Naive thymus-derived CD4-positive, alpha-beta T cell (primary cell): ENCODE measurements around the gene JAML. TPM values are rescaled to one million over a fixed set of nuclear protein-coding genes. Genes with fewer than 3 reads are reported as not detected.
A peak's percentile ranks its signal among the peaks of the same experiment; 100 is the strongest.

Experiments
- ATAC-seq: fragments of 150-1000 bp; cut with Tn5 transposase; 2 replicates; pipeline ENCODE4 v1.10.0; 2021; ENCODE audit warnings: mild to moderate bottlenecking, moderate library complexity
- CTCF ChIA-PET: fragments of 350-600 bp; sonication (Branson Sonifier 250); formaldehyde crosslinking; loops from one replicate; lab custom pipeline; 2021; ENCODE audit warnings: antibody characterized with exemption; lab: Charles Lee
- POLR2A ChIA-PET: fragments of 350-600 bp; sonication (Branson Sonifier 250); formaldehyde crosslinking; loops from one replicate; lab custom pipeline; 2021; ENCODE audit warnings: antibody characterized with exemption, inconsistent platforms; lab: Charles Lee
- DNase-seq, 9 donors: peaks; one replicate each; pipeline versions ENCODE4 v3.0.0 to v3.0.0-alpha.2; 2020 to 2022; ENCODE audit warnings: mixed read lengths in 1 of 9
- H3K27ac ChIP-seq: one replicate; pipeline ENCODE4 v1.7.0; 2013; ENCODE audit warnings: mild to moderate bottlenecking, low read depth, low read length, moderate library complexity
- H3K27me3 ChIP-seq, 2 donors: one replicate each; pipeline ENCODE4 v1.7.0; 2013; ENCODE audit warnings: low read length in 2 of 2, mild to moderate bottlenecking in 2 of 2, moderate library complexity in 2 of 2; ENCODE audit not compliant: control insufficient read depth in 2 of 2, insufficient read depth in 2 of 2
- H3K36me3 ChIP-seq, 3 experiments: 1 replicate in 2 of 3; 2 replicates in 1 of 3; pipeline ENCODE4 v1.7.0; 2013; ENCODE audit warnings: low read length in 3 of 3, mild to moderate bottlenecking in 3 of 3, moderate library complexity in 1 of 3; ENCODE audit not compliant: insufficient read depth in 3 of 3, control insufficient read depth in 2 of 3
- H3K4me1 ChIP-seq, 2 donors: one replicate each; pipeline ENCODE4 v1.7.0; 2013; ENCODE audit warnings: low read length in 2 of 2, mild to moderate bottlenecking in 2 of 2, moderate library complexity in 1 of 2; ENCODE audit not compliant: control insufficient read depth in 2 of 2, insufficient read depth in 2 of 2
- H3K4me3 ChIP-seq: 2 replicates; pipeline ENCODE4 v1.7.0; 2013; ENCODE audit warnings: mild to moderate bottlenecking, low read length
- H3K9me3 ChIP-seq, 3 experiments: 1 replicate in 2 of 3; 2 replicates in 1 of 3; pipeline ENCODE4 v1.7.0; 2013; ENCODE audit warnings: low read length in 3 of 3; ENCODE audit not compliant: control insufficient read depth in 2 of 3
- H3K27ac Mint-ChIP-seq, 9 donors: one replicate each; pipeline ENCODE4 v1.8.0; 2020 to 2022; ENCODE audit warnings: mixed read lengths in 9 of 9, mild to moderate bottlenecking in 8 of 9, moderate library complexity in 5 of 9, inconsistent platforms in 2 of 9
- H3K27me3 Mint-ChIP-seq, 5 donors: one replicate each; pipeline ENCODE4 v1.8.0; 2021 to 2022; ENCODE audit warnings: mixed read lengths in 5 of 5, mild to moderate bottlenecking in 1 of 5
- H3K36me3 Mint-ChIP-seq, 5 donors: one replicate each; pipeline ENCODE4 v1.8.0; 2020 to 2022; ENCODE audit warnings: mixed read lengths in 5 of 5, mild to moderate bottlenecking in 3 of 5, inconsistent platforms in 1 of 5
- H3K4me1 Mint-ChIP-seq, 7 donors: one replicate each; pipeline ENCODE4 v1.8.0; 2020 to 2022; ENCODE audit warnings: mixed read lengths in 7 of 7, mild to moderate bottlenecking in 3 of 7, inconsistent platforms in 1 of 7
- H3K4me3 Mint-ChIP-seq, 10 donors: one replicate each; pipeline ENCODE4 v1.8.0; 2020 to 2022; ENCODE audit warnings: mild to moderate bottlenecking in 10 of 10, mixed read lengths in 10 of 10, moderate library complexity in 6 of 10, inconsistent platforms in 2 of 10
- H3K9me3 Mint-ChIP-seq, 11 donors: one replicate each; pipeline ENCODE4 v1.8.0; 2020 to 2022; ENCODE audit warnings: mixed read lengths in 11 of 11, mild to moderate bottlenecking in 4 of 11, inconsistent platforms in 1 of 11, moderate library complexity in 1 of 11
- intact Hi-C, 2 donors: fragments of 100-400 bp; cut with micrococcal nuclease; formaldehyde crosslinking; loops; one replicate each; pipeline ENCODE4 v1.15.1; 2023
- polyA plus RNA-seq, 2 donors: library from polyadenylated mRNA; unstranded; fragments of 300-500 nt; fragmentation: Illumina TruSeq; gene quantifications; one replicate each; pipeline ENCODE4 v1.2.3, GENCODE V29; 2021
- total RNA-seq, 6 experiments: library from RNA in 5 of 6; stranded (reverse) in 5 of 6; gene quantifications; 1 replicate in 5 of 6; 2 replicates in 1 of 6; pipeline ENCODE4 v1.2.3 and lab custom pipeline; 2021 to 2026

JAML gene
- total and polyA plus RNA-seq, 7 experiments from 2014 or later: 64.3 to 195 (median 118) TPM

- Mint-ChIP-seq H3K36me3 (no peaks in the 10 kb centered on the region), H3K27me3 (peaks cover 0 to 35% (median 6%) of the 10 kb centered on the region in 5 donors), H3K4me3 (peak overlapping the region in 1 of 10 donors; percentile 37), H3K27ac (no peak overlapping the region), H3K4me1 (peaks cover 0 to 9% (median 2%) of the 10 kb centered on the region in 7 donors), H3K9me3 (no peaks in the 10 kb centered on the region)
- Histone ChIP-seq H3K27ac (no peak overlapping the region), H3K9me3 (no peaks in the 10 kb centered on the region), H3K4me3 (no peak overlapping the region), H3K27me3 (no peaks in the 10 kb centered on the region), H3K36me3 (no peaks in the 10 kb centered on the region), H3K4me1 (peaks cover 0 to 5% of the 10 kb centered on the region in 2 donors)
- ATAC-seq: peak; percentile 93
- intact Hi-C loops: loop anchor here (1.0 kb wide), 2 partner anchors 26 to 364 kb away; no protein-coding TSS in a partner anchor
- ChIA-PET POLR2A (interaction anchor here (0.5 kb wide), 1 partner anchor 833 kb away, joined by 5 read pairs; no protein-coding TSS in a partner anchor), CTCF (interaction anchor here (0.5 to 3.1 kb wide), 27 partner anchors 10 to 748 kb away, joined by 3 to 14 read pairs (median 4); no protein-coding TSS in a partner anchor)
- DNase-seq: peak; percentile 40 to 77 (median 64)
Observed at GRCh38 chr11:118171269-118172062, 53.3 kb downstream of the JAML start.

GRCh38 chr11:118170882-118171268, 53.9 kb downstream of the JAML start:
- Mint-ChIP-seq H3K27me3 (peaks cover 0 to 29% (median 4%) of the 10 kb centered on the region in 5 donors), H3K4me1 (peaks cover 0 to 9% (median 2%) of the 10 kb centered on the region in 7 donors), H3K4me3 (no peak overlapping the region), H3K27ac (no peak overlapping the region), H3K36me3 (no peaks in the 10 kb centered on the region), H3K9me3 (no peaks in the 10 kb centered on the region)
- Histone ChIP-seq H3K27me3 (no peaks in the 10 kb centered on the region), H3K27ac (no peak overlapping the region), H3K9me3 (no peaks in the 10 kb centered on the region), H3K4me1 (peaks cover 0 to 5% of the 10 kb centered on the region in 2 donors), H3K4me3 (no peak overlapping the region), H3K36me3 (no peaks in the 10 kb centered on the region)
- ChIA-PET CTCF (interaction anchor here (0.5 to 3.1 kb wide), 27 partner anchors 11 to 748 kb away, joined by 3 to 14 read pairs (median 4); no protein-coding TSS in a partner anchor), POLR2A (interaction anchor here (0.6 kb wide), 1 partner anchor 47 kb away, joined by 3 read pairs; no protein-coding TSS in a partner anchor)
- ATAC-seq: no peak
- intact Hi-C loops: loop anchor here (1.0 kb wide), 2 partner anchors 26 to 364 kb away; no protein-coding TSS in a partner anchor
- no peak for DNase-seq

- DNase-seq: no peak
- no peaks in the 10 kb centered on the region for H3K36me3 Mint-ChIP-seq
- H3K36me3 ChIP-seq: no peaks in the 10 kb centered on the region
- intact Hi-C loops: no loop called here
- no peak overlapping the region for H3K27ac Mint-ChIP-seq
- peaks cover 0 to 5% of the 10 kb centered on the region in 2 donors for H3K4me1 ChIP-seq
- H3K4me1 Mint-ChIP-seq: peaks cover 0 to 9% (median 0%) of the 10 kb centered on the region in 7 donors
- H3K27me3 Mint-ChIP-seq: peaks cover 0 to 24% (median 4%) of the 10 kb centered on the region in 5 donors
- ChIA-PET POLR2A (interaction anchor here (0.6 kb wide), 1 partner anchor 48 kb away, joined by 3 read pairs; no protein-coding TSS in a partner anchor), CTCF (interaction anchor here (0.7 to 3.1 kb wide), 6 partner anchors 25 to 327 kb away, joined by 3 to 14 read pairs (median 6); no protein-coding TSS in a partner anchor)
- no peaks in the 10 kb centered on the region for H3K27me3 ChIP-seq
- no peak overlapping the region for H3K27ac ChIP-seq
- no peak for ATAC-seq
- no peaks in the 10 kb centered on the region for H3K9me3 ChIP-seq
- H3K4me3 ChIP-seq: no peak overlapping the region
- H3K9me3 Mint-ChIP-seq: no peaks in the 10 kb centered on the region
- H3K4me3 Mint-ChIP-seq: no peak overlapping the region
Observed at GRCh38 chr11:118170231-118170630, 54.6 kb downstream of the JAML start.

- intact Hi-C loops: no loop called here
- H3K27ac ChIP-seq: no peak overlapping the region
- no peaks in the 10 kb centered on the region for H3K36me3 Mint-ChIP-seq
- no peaks in the 10 kb centered on the region for H3K36me3 ChIP-seq
- ATAC-seq (no peak), DNase-seq (no peak)
- H3K27me3 Mint-ChIP-seq: peaks cover 0 to 22% (median 4%) of the 10 kb centered on the region in 5 donors
- H3K4me3 ChIP-seq: no peak overlapping the region
- H3K9me3 Mint-ChIP-seq: no peaks in the 10 kb centered on the region
- H3K4me1 ChIP-seq: peaks cover 0 to 5% of the 10 kb centered on the region in 2 donors
- H3K27me3 ChIP-seq: no peaks in the 10 kb centered on the region
- H3K4me3 Mint-ChIP-seq: no peak overlapping the region
- H3K4me1 Mint-ChIP-seq: peaks cover 0 to 9% (median 0%) of the 10 kb centered on the region in 7 donors
- CTCF ChIA-PET: interaction anchor here (3.1 kb wide), 1 partner anchor 26 kb away, joined by 9 read pairs; no protein-coding TSS in a partner anchor
- POLR2A ChIA-PET: no interaction called here
- H3K27ac Mint-ChIP-seq: no peak overlapping the region
- H3K9me3 ChIP-seq: no peaks in the 10 kb centered on the region
Observed at GRCh38 chr11:118169300-118170140, 55.3 kb downstream of the JAML start.

- Mint-ChIP-seq H3K27ac (no peak overlapping the region), H3K27me3 (peaks cover 0 to 20% (median 4%) of the 10 kb centered on the region in 5 donors), H3K4me3 (no peak overlapping the region), H3K9me3 (no peaks in the 10 kb centered on the region), H3K36me3 (no peaks in the 10 kb centered on the region), H3K4me1 (peaks cover 0 to 9% (median 0%) of the 10 kb centered on the region in 7 donors)
- no peak overlapping the region for H3K4me3 ChIP-seq
- no peaks in the 10 kb centered on the region for H3K36me3 ChIP-seq
- POLR2A ChIA-PET: no interaction called here
- CTCF ChIA-PET: no interaction called here
- no peaks in the 10 kb centered on the region for H3K27me3 ChIP-seq
- no peaks in the 10 kb centered on the region for H3K9me3 ChIP-seq
- intact Hi-C loops: no loop called here
- H3K27ac ChIP-seq: no peak overlapping the region
- DNase-seq: no peak
- H3K4me1 ChIP-seq: peaks cover 0 to 5% of the 10 kb centered on the region in 2 donors
- no peak for ATAC-seq
Observed at GRCh38 chr11:118168751-118169150, 56.1 kb downstream of the JAML start.

GRCh38 chr11:118168316-118168715, 56.5 kb downstream of the JAML start:
- ATAC-seq: no peak
- Histone ChIP-seq H3K9me3 (no peaks in the 10 kb centered on the region), H3K4me3 (no peak overlapping the region), H3K36me3 (no peaks in the 10 kb centered on the region), H3K4me1 (peaks cover 0 to 5% of the 10 kb centered on the region in 2 donors), H3K27me3 (no peaks in the 10 kb centered on the region), H3K27ac (no peak overlapping the region)
- DNase-seq: no peak
- intact Hi-C loops: no loop called here
- Mint-ChIP-seq H3K27me3 (peaks cover 0 to 23% (median 4%) of the 10 kb centered on the region in 5 donors), H3K9me3 (peaks cover 0 to 3% (median 0%) of the 10 kb centered on the region in 11 donors), H3K27ac (no peak overlapping the region), H3K4me3 (no peak overlapping the region), H3K4me1 (peaks cover 0 to 9% (median 0%) of the 10 kb centered on the region in 7 donors), H3K36me3 (no peaks in the 10 kb centered on the region)
- ChIA-PET CTCF (no interaction called here), POLR2A (no interaction called here)
